Activated CD4-positive, alpha-beta T cell treated with anti-CD3 and anti-CD28 coated beads for 36 hours (primary cell): Measurements from ENCODE around the gene SBF2. TPM values are rescaled to one million over a fixed set of nuclear protein-coding genes. Genes with fewer than 3 reads are reported as not detected.
"Not testable (repeated sequence)": the region's sequence is repeated elsewhere in the genome, so short reads cannot be mapped to it uniquely, and the experiment has no call there.

Experiments
- ATAC-seq: fragments of 200-7000 bp; cut with Tn5 transposase; one replicate; pipeline ENCODE4 v1.10.0; 2021; ENCODE audit warnings: mild to moderate bottlenecking, moderate library complexity
- CTCF ChIA-PET: fragments of 350-600 bp; sonication (Branson Sonifier 250); formaldehyde crosslinking; loops from one replicate; lab custom pipeline; 2021; ENCODE audit warnings: antibody characterized with exemption; lab: Charles Lee
- POLR2A ChIA-PET: fragments of 350-600 bp; sonication (Branson Sonifier 250); formaldehyde crosslinking; loops from one replicate; lab custom pipeline; 2021; ENCODE audit warnings: antibody characterized with exemption, inconsistent platforms; lab: Charles Lee
- DNase-seq: peaks from one replicate; pipeline ENCODE4 v3.0.0-alpha.2; 2020
- H3K27ac Mint-ChIP-seq: one replicate; pipeline ENCODE4 v1.8.0; 2021; ENCODE audit warnings: mixed read lengths
- H3K27me3 Mint-ChIP-seq: one replicate; pipeline ENCODE4 v1.8.0; 2021; ENCODE audit warnings: mixed read lengths
- H3K36me3 Mint-ChIP-seq: one replicate; pipeline ENCODE4 v1.8.0; 2021; ENCODE audit warnings: low read depth, mixed read lengths
- H3K4me1 Mint-ChIP-seq: one replicate; pipeline ENCODE4 v1.8.0; 2021; ENCODE audit warnings: mixed read lengths
- H3K4me3 Mint-ChIP-seq: one replicate; pipeline ENCODE4 v1.8.0; 2021; ENCODE audit warnings: mild to moderate bottlenecking, moderate library complexity, mixed read lengths
- H3K9me3 Mint-ChIP-seq: one replicate; pipeline ENCODE4 v1.8.0; 2021; ENCODE audit warnings: low read depth, mixed read lengths
- intact Hi-C, 2 experiments: fragments of 100-400 bp; cut with DNase I in 1 of 2; cut with micrococcal nuclease in 1 of 2; formaldehyde crosslinking; loops; one replicate each; pipeline versions ENCODE4 v1.14.2 to v1.15.1; 2022 to 2024; cut with DNase I, micrococcal nuclease
- total RNA-seq, 2 experiments: library from RNA; stranded (reverse); gene quantifications; one replicate each; pipeline ENCODE4 v1.2.3, GENCODE V29; 2021

Gene SBF2
- total RNA-seq, 2 experiments from 2014 or later = 7.1 to 8.1 TPM

- Mint-ChIP-seq H3K27ac (no peak overlapping the region), H3K27me3 (no peaks in the 10 kb centered on the region), H3K9me3 (no peaks in the 10 kb centered on the region), H3K36me3 (peaks cover 16% of the 10 kb centered on the region), H3K4me1 (no peaks in the 10 kb centered on the region), H3K4me3 (no peak overlapping the region)
- DNase-seq (no peak), ATAC-seq (no peak)
- intact Hi-C loops = no loop called here
- ChIA-PET CTCF (interaction anchor here (1.4 kb wide), 1 partner anchor 10 kb away, joined by 7 read pairs; no protein-coding TSS in a partner anchor), POLR2A (no interaction called here)
Measured at GRCh38 chr11:9962722-9963121, 331.3 kb downstream of the SBF2 start.

DNA sequence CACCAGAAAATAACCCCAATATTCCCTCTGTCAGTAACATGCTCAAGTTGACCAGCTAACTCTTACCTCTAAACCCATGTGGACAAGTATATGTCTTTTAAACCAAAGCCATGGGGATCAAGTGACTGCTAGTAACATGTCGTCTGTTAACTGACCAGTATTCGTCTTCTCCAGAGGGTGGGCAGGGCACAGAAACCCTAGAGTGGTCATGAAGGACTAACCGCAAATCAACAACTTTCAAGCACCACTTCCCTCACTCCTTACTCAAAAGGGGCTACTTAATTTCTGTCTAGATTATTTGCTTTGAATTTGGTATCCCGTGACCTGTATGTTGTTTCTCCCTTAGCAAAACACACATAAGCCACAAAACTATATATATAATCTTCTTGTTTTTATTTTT lies 336.9 kb downstream of the SBF2 start:
- CTCF ChIA-PET = no interaction called here
- no peak overlapping the region for H3K4me3 Mint-ChIP-seq

DNA sequence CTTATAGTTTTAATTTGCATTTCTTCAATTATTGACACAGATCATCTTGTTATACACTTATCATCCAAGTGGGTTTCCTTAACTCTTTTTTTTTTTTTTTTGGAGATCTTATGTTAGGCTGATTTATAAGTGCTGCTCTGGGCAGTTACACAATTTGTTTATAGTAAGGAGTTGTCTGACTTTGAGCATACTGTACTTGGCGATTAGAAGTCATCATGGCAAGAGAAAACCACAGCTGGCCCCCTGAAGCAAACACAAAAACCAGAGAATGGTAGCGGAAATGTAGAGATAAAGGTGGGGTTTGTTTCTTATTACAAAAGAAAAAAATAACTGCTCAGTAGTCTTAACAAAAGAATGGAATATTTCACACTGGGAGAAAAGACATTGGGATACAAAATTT lies 337.5 kb downstream of the SBF2 start:
- Mint-ChIP-seq H3K36me3 (peaks cover 7% of the 10 kb centered on the region), H3K4me1 (no peaks in the 10 kb centered on the region), H3K4me3 (no peak overlapping the region), H3K27ac (no peak overlapping the region), H3K9me3 (no peaks in the 10 kb centered on the region), H3K27me3 (no peaks in the 10 kb centered on the region)
- CTCF ChIA-PET = interaction anchor here (0.6 kb wide), 1 partner anchor 156 kb away, joined by 3 read pairs; no protein-coding TSS in a partner anchor
- intact Hi-C loops = no loop called here
- POLR2A ChIA-PET = no interaction called here
- DNase-seq (no peak), ATAC-seq (no peak)

More for the DNA sequence above, 336.9 kb downstream of the SBF2 start:
- intact Hi-C loops = no loop called here
- DNase-seq (no peak), ATAC-seq (no peak)
- no peaks in the 10 kb centered on the region for H3K9me3 Mint-ChIP-seq
- H3K4me1 Mint-ChIP-seq = no peaks in the 10 kb centered on the region
- H3K27me3 Mint-ChIP-seq = no peaks in the 10 kb centered on the region
- POLR2A ChIA-PET = no interaction called here
- H3K36me3 Mint-ChIP-seq = peaks cover 7% of the 10 kb centered on the region
- no peak overlapping the region for H3K27ac Mint-ChIP-seq

GRCh38 chr11:9955391-9955790 lies 338.6 kb downstream of the SBF2 start:
- Mint-ChIP-seq H3K4me3 (no peak overlapping the region), H3K27ac (no peak overlapping the region), H3K27me3 (no peaks in the 10 kb centered on the region), H3K9me3 (no peaks in the 10 kb centered on the region), H3K4me1 (no peaks in the 10 kb centered on the region), H3K36me3 (peaks cover 7% of the 10 kb centered on the region)
- DNase-seq (no peak), ATAC-seq (no peak)
- intact Hi-C loops = no loop called here
- POLR2A ChIA-PET = no interaction called here
- CTCF ChIA-PET = no interaction called here

- no peak for DNase-seq
- H3K27me3 Mint-ChIP-seq = no peaks in the 10 kb centered on the region
- no peak overlapping the region for H3K27ac Mint-ChIP-seq
- ChIA-PET POLR2A (no interaction called here), CTCF (no interaction called here)
- H3K4me1 Mint-ChIP-seq = no peaks in the 10 kb centered on the region
- H3K4me3 Mint-ChIP-seq = no peak overlapping the region
- H3K36me3 Mint-ChIP-seq = peaks cover 5% of the 10 kb centered on the region
- intact Hi-C loops = no loop called here
- no peak for ATAC-seq
- H3K9me3 Mint-ChIP-seq = no peaks in the 10 kb centered on the region
Measured at GRCh38 chr11:9953994-9954626, 339.9 kb downstream of the SBF2 start.

DNA sequence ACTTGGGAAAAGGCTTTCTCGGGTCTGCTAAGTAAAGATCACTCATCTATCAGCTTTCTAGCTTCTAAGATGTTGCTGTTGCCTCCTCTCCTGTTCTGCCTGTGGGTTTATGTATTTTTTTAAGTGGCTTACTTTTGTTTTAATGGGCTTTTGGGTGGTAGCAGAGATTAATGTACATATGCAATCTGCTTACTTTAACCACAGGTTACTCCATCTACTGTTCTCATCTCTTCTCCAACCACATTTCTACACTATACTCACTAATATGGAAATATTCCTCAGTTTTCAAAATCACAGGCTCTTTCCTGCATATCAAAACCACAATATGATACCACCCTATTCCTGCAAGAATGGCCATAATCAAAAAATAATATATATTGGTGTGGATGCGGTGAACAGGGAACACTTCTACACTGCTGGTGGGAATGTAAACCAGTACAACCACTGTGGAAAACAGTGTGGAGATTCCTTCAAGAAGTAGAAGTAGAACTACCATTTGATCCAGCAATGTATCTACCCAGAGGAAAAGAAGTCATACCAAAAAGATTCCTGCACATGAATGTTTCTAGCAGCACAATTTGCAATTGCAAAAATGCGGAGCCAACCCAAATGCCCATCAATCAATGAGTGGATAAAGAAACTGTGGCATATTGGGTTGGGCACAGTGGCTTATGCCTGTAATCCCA lies 341.4 kb downstream of the SBF2 start:
- H3K9me3 Mint-ChIP-seq = no peaks in the 10 kb centered on the region
- POLR2A ChIA-PET = no interaction called here
- no peaks in the 10 kb centered on the region for H3K36me3 Mint-ChIP-seq
- no peak overlapping the region for H3K4me3 Mint-ChIP-seq
- no peak for DNase-seq
- no peaks in the 10 kb centered on the region for H3K27me3 Mint-ChIP-seq
- ATAC-seq = no peak
- no peaks in the 10 kb centered on the region for H3K4me1 Mint-ChIP-seq
- intact Hi-C loops = no loop called here
- CTCF ChIA-PET = no interaction called here
- no peak overlapping the region for H3K27ac Mint-ChIP-seq

- intact Hi-C loops = no loop called here
- Mint-ChIP-seq H3K27me3 (no peaks in the 10 kb centered on the region), H3K36me3 (no peaks in the 10 kb centered on the region), H3K9me3 (no peaks in the 10 kb centered on the region), H3K4me1 (no peaks in the 10 kb centered on the region), H3K4me3 (no peak overlapping the region), H3K27ac (no peak overlapping the region)
- ChIA-PET CTCF (no interaction called here), POLR2A (no interaction called here)
- ATAC-seq (no peak), DNase-seq (no peak)
Measured at GRCh38 chr11:9951807-9952206, 342.2 kb downstream of the SBF2 start.

GRCh38 chr11:9950462-9950861 lies 343.6 kb downstream of the SBF2 start:
- POLR2A ChIA-PET = no interaction called here
- no peaks in the 10 kb centered on the region for H3K27me3 Mint-ChIP-seq
- intact Hi-C loops = no loop called here
- CTCF ChIA-PET = interaction anchor here (0.8 to 1.5 kb wide), 2 partner anchors 16 to 22 kb away, joined by 3 to 5 read pairs; no protein-coding TSS in a partner anchor
- DNase-seq (no peak), ATAC-seq (no peak)
- H3K27ac Mint-ChIP-seq = no peak overlapping the region
- no peak overlapping the region for H3K4me3 Mint-ChIP-seq
- H3K9me3 Mint-ChIP-seq = no peaks in the 10 kb centered on the region
- peaks cover 5% of the 10 kb centered on the region for H3K36me3 Mint-ChIP-seq
- H3K4me1 Mint-ChIP-seq = no peaks in the 10 kb centered on the region

DNA sequence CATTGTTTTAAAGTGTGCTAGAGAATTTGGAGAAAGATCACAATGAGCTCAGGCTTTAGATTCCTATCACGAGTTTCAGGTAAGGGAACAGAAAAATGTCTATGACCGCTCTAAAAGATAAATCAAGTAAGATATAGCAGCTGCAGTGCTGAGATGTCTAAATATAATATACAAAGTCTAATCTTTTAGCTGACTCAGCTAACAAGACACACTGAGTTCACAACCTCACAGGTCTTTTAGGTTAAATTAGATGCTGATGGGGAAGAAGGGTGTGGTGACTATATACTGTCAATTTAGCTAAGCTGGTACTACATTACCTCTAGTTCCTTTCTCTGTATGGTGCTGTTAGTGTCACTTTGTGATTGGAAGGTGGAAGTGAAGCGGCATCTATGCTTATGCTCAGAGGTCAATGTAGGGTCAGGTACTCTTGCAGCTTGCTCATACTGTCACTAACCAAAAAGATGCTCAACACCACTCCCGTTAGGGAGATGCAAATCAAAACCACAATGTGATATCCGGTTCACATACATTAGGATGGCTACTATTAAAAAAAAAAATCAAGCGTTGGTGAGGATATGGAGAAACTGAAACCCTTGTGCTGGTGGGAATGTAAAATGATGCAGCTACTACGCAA lies 346.7 kb downstream of the SBF2 start:
- ATAC-seq (no peak), DNase-seq (no peak)
- intact Hi-C loops = no loop called here
- Mint-ChIP-seq H3K9me3 (no peaks in the 10 kb centered on the region), H3K4me1 (no peaks in the 10 kb centered on the region), H3K4me3 (no peak overlapping the region), H3K27ac (no peak overlapping the region), H3K27me3 (no peaks in the 10 kb centered on the region), H3K36me3 (peaks cover 5% of the 10 kb centered on the region)
- ChIA-PET POLR2A (no interaction called here), CTCF (no interaction called here)

DNA sequence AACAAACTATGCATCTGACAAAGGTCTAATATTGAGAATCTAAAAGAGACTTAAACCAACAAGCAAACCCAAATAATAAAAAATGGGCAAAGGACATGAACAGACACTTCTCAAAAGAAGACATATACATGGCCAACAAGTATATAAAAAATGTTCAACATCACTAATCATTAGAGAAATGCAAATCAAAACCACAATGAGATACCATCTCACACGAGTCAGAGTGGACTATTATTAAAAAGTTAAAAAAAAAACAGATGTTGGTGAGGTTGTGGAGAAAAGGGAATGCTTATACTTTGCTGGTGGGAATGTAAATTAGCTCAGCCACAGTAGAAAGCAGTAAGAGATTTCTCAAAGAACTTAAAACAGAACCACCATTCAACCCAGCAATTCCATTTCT lies 348.3 kb downstream of the SBF2 start:
- ATAC-seq, H3K27me3 Mint-ChIP-seq, CTCF ChIA-PET, POLR2A ChIA-PET, H3K27ac Mint-ChIP-seq, intact Hi-C loops, H3K4me1 Mint-ChIP-seq, H3K9me3 Mint-ChIP-seq, H3K36me3 Mint-ChIP-seq, DNase-seq, H3K4me3 Mint-ChIP-seq: not testable (repeated sequence)

- no peak overlapping the region for H3K4me3 Mint-ChIP-seq
- ChIA-PET POLR2A (no interaction called here), CTCF (no interaction called here)
- no peak overlapping the region for H3K27ac Mint-ChIP-seq
- DNase-seq (no peak), ATAC-seq (no peak)
- no peaks in the 10 kb centered on the region for H3K4me1 Mint-ChIP-seq
- H3K9me3 Mint-ChIP-seq = no peaks in the 10 kb centered on the region
- intact Hi-C loops = no loop called here
- H3K36me3 Mint-ChIP-seq = peaks cover 5% of the 10 kb centered on the region
- no peaks in the 10 kb centered on the region for H3K27me3 Mint-ChIP-seq
Measured at GRCh38 chr11:9943386-9944110, 350.5 kb downstream of the SBF2 start.
